HCT116 (cell line): Measurements from ENCODE around the gene SYNE2. TPM values are rescaled to one million over a fixed set of nuclear protein-coding genes. Genes with fewer than 3 reads are reported as not detected.
"Not testable (repeated sequence)": the region's sequence is repeated elsewhere in the genome, so short reads cannot be mapped to it uniquely, and the experiment has no call there.

Source experiments
- ATAC-seq: fragments of 200-7000 bp; cut with Tn5 transposase; 2 replicates; pipeline ENCODE4 v1.9.1; 2020; ENCODE audit warnings: mild to moderate bottlenecking, moderate library complexity
- BruUV-seq: library from RNA; stranded (reverse); fragments of 400-500 nt; replicated peaks from 2 replicates; lab custom pipeline; 2021; lab: Mats Ljungman, UMichigan
- CTCF ChIA-PET: fragments of 300-600 bp; sonication (Branson Sonifier 250); formaldehyde crosslinking; loops from one replicate; lab custom pipeline; 2021; ENCODE audit warnings: antibody characterized with exemption; lab: Charles Lee
- POLR2A ChIA-PET: fragments of 300-600, 350-600 bp; sonication (Branson Sonifier 250); formaldehyde crosslinking; loops from one replicate; lab custom pipeline; 2021; ENCODE audit warnings: antibody characterized with exemption; lab: Charles Lee
- RAD21 ChIA-PET, 2 experiments: fragments of 300-600 bp; sonication (Branson Sonifier 250); formaldehyde crosslinking; loops; one replicate each; lab custom pipeline; 2023; ENCODE audit warnings: low total read pairs in 2 of 2; ENCODE audit not compliant: uncharacterized antibody in 2 of 2, unreplicated experiment in 2 of 2, low non-redundant PET in 1 of 2; lab: Charles Lee
- DNase-seq: peaks from one replicate; pipeline ENCODE4 v3.0.0-alpha.2; 2010; ENCODE audit warnings: low read depth, low spot score
- H2AFZ ChIP-seq: fragments of 200-600 bp; shearing (Covaris generic), sonication (generic); 2 replicates; pipeline ENCODE4 v1.6.1; 2017; ENCODE audit warnings: low read depth, mixed run types, mixed read lengths, antibody characterized with exemption, low read length; ENCODE audit not compliant: poor library complexity, severe bottlenecking
- H3K27ac ChIP-seq: 2 replicates; pipeline ENCODE4 v1.5.1; 2012; ENCODE audit warnings: low read depth, low read length
- H3K27me3 ChIP-seq: fragments of 200-600 bp; sonication (generic); 2 replicates; pipeline ENCODE4 v1.6.1; 2016; ENCODE audit warnings: mixed run types, low read length, mixed read lengths; ENCODE audit not compliant: insufficient read depth
- H3K36me3 ChIP-seq, 2 experiments: fragments of 200-500 bp in 1 of 2; fragments of 200-600 bp in 1 of 2; sonication (Bioruptor generic) in 1 of 2; sonication (generic) in 1 of 2; 2 replicates each; pipeline versions ENCODE4 v1.5.1 to v1.6.1; 2014 to 2016; ENCODE audit warnings: low read length in 2 of 2, inconsistent platforms in 1 of 2, mixed read lengths in 1 of 2, mixed run types in 1 of 2; ENCODE audit not compliant: insufficient read depth in 2 of 2, control insufficient read depth in 1 of 2
- H3K4me1 ChIP-seq, 2 experiments: fragments of 200-600 bp in 1 of 2; sonication (generic) in 1 of 2; 2 replicates each; pipeline versions ENCODE4 v1.5.1 to v1.6.1; 2012 to 2017; ENCODE audit warnings: low read length in 2 of 2, inconsistent platforms in 1 of 2, mild to moderate bottlenecking in 1 of 2, mixed read lengths in 1 of 2, mixed run types in 1 of 2, moderate library complexity in 1 of 2; ENCODE audit not compliant: insufficient read depth in 2 of 2, control insufficient read depth in 1 of 2
- H3K4me2 ChIP-seq: fragments of 200-600 bp; sonication (generic); 2 replicates; pipeline ENCODE4 v1.6.1; 2017; ENCODE audit warnings: mixed run types, low read length, mixed read lengths
- H3K4me3 ChIP-seq, 2 experiments: fragments of 200-600 bp in 1 of 2; sonication (generic) in 1 of 2; replicated peaks in 1 of 2; 2 replicates each; pipeline ENCODE4 v1.5.1; 2011 to 2016; ENCODE audit warnings: low read length in 2 of 2, control low read depth in 1 of 2, low read depth in 1 of 2, mild to moderate bottlenecking in 1 of 2, mixed read lengths in 1 of 2, mixed run types in 1 of 2
- H3K79me2 ChIP-seq: fragments of 200-600 bp; sonication (generic); 2 replicates; pipeline ENCODE4 v1.6.1; 2017; ENCODE audit warnings: mild to moderate bottlenecking, mixed run types, low read length, moderate library complexity, mixed read lengths; ENCODE audit not compliant: insufficient read depth
- H3K9ac ChIP-seq: fragments of 200-600 bp; sonication (generic); 2 replicates; pipeline ENCODE4 v1.6.1; 2016; ENCODE audit warnings: low read length, mixed read lengths
- H3K9me2 ChIP-seq: fragments of 200-600 bp; sonication (generic), shearing (Covaris generic); 2 replicates; pipeline ENCODE4 v1.6.1; 2017; ENCODE audit warnings: mixed run types, mild to moderate bottlenecking, moderate library complexity; ENCODE audit not compliant: insufficient read depth
- H3K9me3 ChIP-seq, 2 experiments: fragments of 200-500 bp in 1 of 2; fragments of 200-600 bp in 1 of 2; sonication (Bioruptor generic) in 1 of 2; sonication (generic) in 1 of 2; 2 replicates each; pipeline ENCODE4 v1.6.1; 2014 to 2017; ENCODE audit warnings: low read length in 2 of 2, mixed read lengths in 2 of 2, inconsistent platforms in 1 of 2, low read depth in 1 of 2, mild to moderate bottlenecking in 1 of 2, mixed run types in 1 of 2, moderate library complexity in 1 of 2; ENCODE audit not compliant: control insufficient read depth in 1 of 2, insufficient read depth in 1 of 2
- H4K20me1 ChIP-seq: fragments of 200-600 bp; sonication (generic), shearing (Covaris generic); 2 replicates; pipeline ENCODE4 v1.6.1; 2017; ENCODE audit warnings: mixed run types, mild to moderate bottlenecking, moderate library complexity; ENCODE audit not compliant: insufficient read depth
- ATF3 ChIP-seq: IDR thresholded peaks from 2 replicates; pipeline ENCODE4 v1.6.1; 2012
- CBX3 ChIP-seq: IDR thresholded peaks from 2 replicates; pipeline ENCODE4 v1.6.1; 2012; ENCODE audit warnings: low read depth
- CEBPB ChIP-seq: IDR thresholded peaks from 2 replicates; pipeline ENCODE4 v1.6.1; 2012; ENCODE audit warnings: low read depth
- CTCF ChIP-seq, 3 experiments: fragments of 200-600 bp in 1 of 3; sonication (generic) in 1 of 3; IDR thresholded peaks in 2 of 3; conservative IDR thresholded peaks in 1 of 3; 2 replicates each; pipeline ENCODE4 v1.5.1; 2012 to 2017; ENCODE audit warnings: low read depth in 2 of 3, low read length in 2 of 3, antibody characterized with exemption in 1 of 3, borderline replicate concordance in 1 of 3, control low read depth in 1 of 3, mild to moderate bottlenecking in 1 of 3, mixed read lengths in 1 of 3, mixed run types in 1 of 3, moderate library complexity in 1 of 3; ENCODE audit not compliant: insufficient read depth in 1 of 3
- EGR1 ChIP-seq: IDR thresholded peaks from 2 replicates; pipeline ENCODE4 v1.6.1; 2012; ENCODE audit warnings: low read depth
- ELF1 ChIP-seq: IDR thresholded peaks from 2 replicates; pipeline ENCODE4 v1.6.1; 2012; ENCODE audit warnings: low read depth, borderline replicate concordance
- FOSL1 ChIP-seq: IDR thresholded peaks from 2 replicates; pipeline ENCODE4 v1.6.1; 2012; ENCODE audit warnings: low read depth
- JUND ChIP-seq: IDR thresholded peaks from 2 replicates; pipeline ENCODE4 v1.6.1; 2012
- POLR2A ChIP-seq: IDR thresholded peaks from 2 replicates; pipeline ENCODE4 v1.7.0; 2011; ENCODE audit warnings: borderline replicate concordance; ENCODE audit not compliant: insufficient read depth, insufficient read length; ENCODE audit errors: extremely low read depth
- POLR2AphosphoS5 ChIP-seq: IDR thresholded peaks from 2 replicates; pipeline ENCODE4 v1.6.1; 2011; ENCODE audit warnings: mild to moderate bottlenecking, low read depth, low read length, moderate library complexity
- SIN3A ChIP-seq: IDR thresholded peaks from 2 replicates; pipeline ENCODE4 v1.6.1; 2012; ENCODE audit warnings: low read depth
- SRF ChIP-seq: IDR thresholded peaks from 2 replicates; pipeline ENCODE4 v1.6.1; 2012; ENCODE audit warnings: low read depth
- TCF7L2 ChIP-seq: IDR thresholded peaks from 2 replicates; pipeline ENCODE4 v1.7.0; 2011; ENCODE audit warnings: borderline replicate concordance, inconsistent platforms; ENCODE audit not compliant: insufficient read depth, insufficient read length; ENCODE audit errors: extremely low read depth
- YY1 ChIP-seq: IDR thresholded peaks from 2 replicates; pipeline ENCODE4 v1.6.1; 2011; ENCODE audit warnings: low read length, low read depth, moderate library complexity, mild to moderate bottlenecking; ENCODE audit not compliant: insufficient replicate concordance; ENCODE audit errors: extremely low read depth
- ZBTB33 ChIP-seq: IDR thresholded peaks from 2 replicates; pipeline ENCODE4 v1.6.1; 2011; ENCODE audit warnings: mild to moderate bottlenecking, low read length, moderate library complexity; ENCODE audit not compliant: insufficient replicate concordance; ENCODE audit errors: extremely low read depth
- intact Hi-C: fragments of 100-400 bp; cut with micrococcal nuclease; formaldehyde crosslinking; loops from 2 replicates; pipeline ENCODE4 v1.10.0; 2022
- total RNA-seq: library from RNA; stranded (reverse); gene quantifications from one replicate; pipeline ENCODE4 v1.2.1, GENCODE V29; 2021; ENCODE audit not compliant: unreplicated experiment

SYNE2 gene
- total RNA-seq, 1 experiment from 2014 or later, result 28.8 TPM

- Histone ChIP-seq H4K20me1 (no peaks in the 10 kb centered on the region), H3K4me1 (peaks cover 26 to 59% of the 10 kb centered on the region in 2 experiments), H3K9ac (0 out of 2 replicates have a peak overlapping the region, but pooled peaks have one; percentile 19), H3K9me2 (no peaks in the 10 kb centered on the region), H3K4me3 (no peak overlapping the region; a peak in 2 of 4 replicates), H3K27me3 (no peaks in the 10 kb centered on the region), H3K9me3 (no peaks in the 10 kb centered on the region), H3K27ac (peak overlapping the region; percentile 74), H2AFZ (no peak overlapping the region), H3K79me2 (peaks cover 44% of the 10 kb centered on the region), H3K4me2 (peak overlapping the region; percentile 80), H3K36me3 (no peaks in the 10 kb centered on the region)
- no peak for ATAC-seq
- DNase-seq, result no peak
- no TSS peak for BruUV-seq
- intact Hi-C loops, result no loop called here
- ChIA-PET POLR2A (interaction anchor here (1.8 kb wide), 1 partner anchor 9 kb away, joined by 6 read pairs; the partner anchor contains the start of gene SYNE2), RAD21 (no interaction called here), CTCF (no interaction called here)
- TF ChIP-seq CEBPB (no peak), CTCF (IDR thresholded peaks at IDR 0.05 in 2 of 3, conservative IDR thresholded peaks at IDR 0.05 in 1 of 3; ENCODE audit: borderline replicate concordance in 1 of 3, insufficient read depth in 1 of 3, low read depth in 2 of 3, low read length in 2 of 3) (no peak), JUND (no peak), ZBTB33 (no peak), TCF7L2 (no peak), YY1 (no peak), EGR1 (no peak), SIN3A (no peak), ELF1 (no peak), SRF (no peak), CBX3 (no peak), ATF3 (no peak), FOSL1 (no peak), POLR2AphosphoS5 (no peak), POLR2A (no peak)
Observed at GRCh38 chr14:63863004-63863403, 10.2 kb downstream of the SYNE2 start.

- ChIA-PET RAD21 (interaction anchor here in 1 of 2 experiments (1.4 kb wide), 1 partner anchor 439 kb away, joined by 3 read pairs; no protein-coding TSS in a partner anchor), POLR2A (interaction anchor here (1.8 kb wide), 1 partner anchor 11 kb away, joined by 6 read pairs; the partner anchor contains the start of gene SYNE2)
- H3K9me3 ChIP-seq, H3K36me3 ChIP-seq, H2AFZ ChIP-seq, intact Hi-C loops, H4K20me1 ChIP-seq, H3K27me3 ChIP-seq, H3K9me2 ChIP-seq, CTCF ChIA-PET, DNase-seq: not testable (repeated sequence)
- Histone ChIP-seq H3K4me1 (peaks cover 32 to 61% of the 10 kb centered on the region in 2 experiments), H3K9ac (peak overlapping the region; percentile 69), H3K27ac (peak overlapping the region; percentile 74), H3K79me2 (peaks cover 40% of the 10 kb centered on the region), H3K4me3 (peak overlapping the region; percentile 30 to 56), H3K4me2 (peak overlapping the region; percentile 80)
- peak; percentile 5 for ATAC-seq
- BruUV-seq, result TSS peak; percentile 36
Observed at GRCh38 chr14:63864775-63865174, 12.0 kb downstream of the SYNE2 start.
